22Rv1 (cell line): Measurements from ENCODE around the gene AIRE.

Source experiments
- CTCF ChIP-seq: fragments of 450-650 bp; IDR thresholded peaks from 2 replicates; pipeline ENCODE4 v1.5.1; 2017; ENCODE audit warnings: mild to moderate bottlenecking
- ZFX ChIP-seq: fragments of 450-650 bp; IDR thresholded peaks from 2 replicates; pipeline ENCODE4 v1.6.1; 2017; ENCODE audit warnings: antibody characterized with exemption, borderline replicate concordance

GRCh38 chr21:44263768-44264167 lies 21.9 kb upstream of the AIRE start:
- no peak for TF ChIP-seq CTCF
- TF ChIP-seq ZFX: no peak
